ENCODE data around the gene EIPR1.
"Not testable (repeated sequence)": the region's sequence is repeated elsewhere in the genome, so short reads cannot be mapped to it uniquely, and the experiment has no call there.

The EIPR1 gene

DNA sequence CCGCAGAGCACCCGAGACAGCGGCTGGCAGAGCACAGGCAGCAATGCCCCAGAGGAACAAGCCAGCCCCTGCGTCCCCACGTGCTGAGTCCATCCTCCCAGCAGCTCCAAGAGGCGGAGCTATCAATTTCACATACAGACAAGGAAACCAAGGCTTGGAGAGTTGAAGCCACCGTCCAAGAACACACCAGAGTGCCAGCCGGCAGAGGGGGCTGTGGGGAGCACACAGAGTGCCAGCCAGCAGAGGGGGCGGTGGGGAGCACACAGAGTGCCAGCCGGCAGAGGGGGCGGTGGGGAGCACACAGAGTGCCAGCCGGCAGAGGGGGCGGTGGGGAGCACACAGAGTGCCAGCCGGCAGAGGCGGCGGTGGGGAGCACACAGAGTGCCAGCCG lies 91.0 kb downstream of the EIPR1 start:
- DNase-seq (ENCODE audit: low read depth): not testable (repeated sequence)

DNA sequence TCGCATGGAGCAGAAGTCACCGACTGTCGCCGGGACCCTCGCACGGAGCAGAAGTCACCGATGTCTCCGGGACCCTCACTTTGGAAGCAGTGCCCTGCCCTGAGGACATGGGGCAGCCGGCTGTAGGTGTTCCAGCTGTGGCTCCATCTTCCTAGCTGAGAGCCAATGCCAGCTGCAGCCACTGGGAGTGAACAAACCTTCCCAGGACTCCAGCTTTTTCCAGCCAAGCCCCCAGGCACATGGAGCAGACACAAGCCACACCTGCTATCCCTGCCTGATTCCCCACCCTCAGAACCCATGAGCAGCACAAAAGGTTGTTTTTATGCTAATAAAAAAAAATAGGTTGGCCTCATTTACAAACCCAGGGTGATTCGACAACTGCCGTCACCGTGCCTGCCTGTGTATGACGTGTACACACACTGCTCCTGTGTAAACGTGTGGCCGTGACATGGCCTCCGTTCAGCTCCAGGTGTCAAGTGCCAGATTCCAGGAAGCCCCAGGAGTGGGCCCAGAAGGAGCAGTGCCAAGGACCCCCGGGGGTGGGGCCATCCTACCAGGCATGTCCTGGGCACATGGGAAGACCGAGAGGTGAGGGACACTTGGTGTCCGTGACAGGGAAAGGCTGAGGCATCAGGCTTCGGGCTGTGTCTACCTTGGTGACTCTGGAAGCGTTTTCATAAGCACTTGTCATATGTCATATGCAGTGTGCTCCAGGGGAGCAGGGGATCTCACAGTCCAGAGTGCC lies 91.5 kb downstream of the EIPR1 start:
- DNase-seq (ENCODE audit: low read depth): no peak

DNA sequence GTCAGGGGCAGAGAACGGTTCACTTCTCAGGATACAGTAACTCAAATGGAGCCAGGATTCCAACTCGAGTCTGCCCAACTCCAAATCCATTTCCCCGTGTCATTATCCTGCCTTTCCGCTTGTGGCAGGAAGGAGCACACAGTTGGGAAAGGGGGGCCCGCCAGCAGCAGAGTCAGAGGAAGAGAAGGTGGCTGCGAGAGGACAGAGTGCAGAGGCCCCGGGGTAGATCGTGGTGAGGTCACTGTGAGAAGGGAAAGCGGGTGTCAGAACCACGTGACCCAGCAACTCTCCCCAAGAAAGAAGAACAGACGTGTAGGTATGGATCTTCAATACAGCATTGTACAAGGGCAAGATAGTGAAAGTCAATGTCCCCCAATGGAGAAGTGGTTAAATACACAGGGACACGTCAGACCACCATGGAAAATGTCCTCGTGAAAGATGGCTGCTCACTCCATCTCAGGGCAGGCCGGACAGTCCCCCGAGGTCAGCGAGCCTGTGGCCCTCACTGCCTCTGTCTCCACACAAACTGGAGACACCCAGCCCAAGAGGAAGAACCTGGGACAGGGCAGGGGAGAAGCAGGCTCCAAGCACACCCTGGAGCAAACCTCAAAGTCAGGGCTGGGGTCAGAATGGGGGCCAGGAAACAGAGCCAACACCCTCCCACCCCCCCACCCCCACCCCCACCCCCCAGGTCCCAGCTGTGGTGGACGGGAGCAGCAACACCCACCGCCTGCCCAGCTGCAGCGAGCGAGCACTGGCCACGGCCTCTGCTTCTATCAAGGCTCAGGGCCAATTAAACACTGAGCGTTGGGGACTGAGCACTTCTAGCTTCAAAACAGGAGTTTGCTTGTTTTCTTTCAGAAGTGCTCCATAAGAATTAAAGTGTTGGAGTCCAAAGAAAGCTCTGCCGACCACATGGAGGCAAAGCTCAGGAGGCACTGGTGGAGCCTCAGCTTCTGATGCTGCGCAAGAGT lies 92.7 kb downstream of the EIPR1 start:
- DNase-seq (ENCODE audit: low read depth): no peak

DNA sequence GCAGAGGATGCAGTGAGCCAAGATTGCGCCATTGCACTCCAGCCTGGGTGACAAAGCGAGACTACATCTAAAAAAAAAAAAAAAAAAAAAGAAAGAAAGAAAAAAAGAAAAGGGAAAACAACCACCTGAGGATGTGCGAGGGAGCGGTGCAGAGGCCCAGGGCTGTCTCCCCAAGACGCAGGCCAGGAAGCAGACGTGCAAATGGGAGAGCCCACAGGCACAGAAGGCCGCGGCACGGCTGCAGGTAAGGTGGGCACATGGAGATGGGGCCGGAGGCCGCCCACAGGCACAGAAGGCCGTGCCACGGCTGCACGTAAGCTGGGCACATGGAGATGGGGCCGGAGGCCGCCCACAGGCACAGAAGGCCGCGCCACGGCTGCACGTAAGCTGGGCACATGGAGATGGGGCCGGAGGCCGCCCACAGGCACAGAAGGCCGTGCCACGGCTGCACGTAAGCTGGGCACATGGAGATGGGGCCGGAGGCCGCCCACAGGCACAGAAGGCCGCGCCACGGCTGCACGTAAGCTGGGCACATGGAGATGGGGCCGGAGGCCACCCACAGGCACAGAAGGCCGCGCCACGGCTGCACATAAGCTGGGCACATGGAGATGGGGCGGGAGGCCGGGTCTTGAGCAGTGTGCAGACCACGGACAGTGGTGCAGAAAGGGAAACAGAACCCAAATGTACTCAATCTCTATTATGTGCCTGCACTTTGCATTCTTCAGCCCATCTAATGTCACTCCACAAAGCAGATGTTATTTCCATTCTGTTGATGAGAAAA lies 93.6 kb downstream of the EIPR1 start:
- DNase-seq (ENCODE audit: low read depth): not testable (repeated sequence)

DNA sequence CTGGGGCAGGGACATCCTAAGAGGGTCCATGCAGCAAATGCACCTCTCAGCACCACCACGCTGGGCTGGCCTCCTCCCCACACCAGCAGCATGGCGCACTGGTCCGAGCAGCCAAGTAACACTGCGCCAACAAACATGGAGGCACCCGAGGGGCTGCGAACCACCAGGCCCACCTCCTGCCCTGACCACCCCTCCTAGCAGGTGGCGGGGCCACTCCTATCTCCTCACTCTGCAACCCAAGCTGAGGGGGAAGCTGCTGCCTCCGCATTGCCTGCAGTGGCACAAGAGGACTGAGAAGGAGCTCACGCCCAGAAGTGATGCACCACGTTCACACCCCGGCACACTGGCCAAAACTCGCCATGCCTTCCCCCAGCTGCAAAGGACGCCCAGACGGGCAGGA lies 94.4 kb downstream of the EIPR1 start:
- DNase-seq (ENCODE audit: low read depth): no peak

DNA sequence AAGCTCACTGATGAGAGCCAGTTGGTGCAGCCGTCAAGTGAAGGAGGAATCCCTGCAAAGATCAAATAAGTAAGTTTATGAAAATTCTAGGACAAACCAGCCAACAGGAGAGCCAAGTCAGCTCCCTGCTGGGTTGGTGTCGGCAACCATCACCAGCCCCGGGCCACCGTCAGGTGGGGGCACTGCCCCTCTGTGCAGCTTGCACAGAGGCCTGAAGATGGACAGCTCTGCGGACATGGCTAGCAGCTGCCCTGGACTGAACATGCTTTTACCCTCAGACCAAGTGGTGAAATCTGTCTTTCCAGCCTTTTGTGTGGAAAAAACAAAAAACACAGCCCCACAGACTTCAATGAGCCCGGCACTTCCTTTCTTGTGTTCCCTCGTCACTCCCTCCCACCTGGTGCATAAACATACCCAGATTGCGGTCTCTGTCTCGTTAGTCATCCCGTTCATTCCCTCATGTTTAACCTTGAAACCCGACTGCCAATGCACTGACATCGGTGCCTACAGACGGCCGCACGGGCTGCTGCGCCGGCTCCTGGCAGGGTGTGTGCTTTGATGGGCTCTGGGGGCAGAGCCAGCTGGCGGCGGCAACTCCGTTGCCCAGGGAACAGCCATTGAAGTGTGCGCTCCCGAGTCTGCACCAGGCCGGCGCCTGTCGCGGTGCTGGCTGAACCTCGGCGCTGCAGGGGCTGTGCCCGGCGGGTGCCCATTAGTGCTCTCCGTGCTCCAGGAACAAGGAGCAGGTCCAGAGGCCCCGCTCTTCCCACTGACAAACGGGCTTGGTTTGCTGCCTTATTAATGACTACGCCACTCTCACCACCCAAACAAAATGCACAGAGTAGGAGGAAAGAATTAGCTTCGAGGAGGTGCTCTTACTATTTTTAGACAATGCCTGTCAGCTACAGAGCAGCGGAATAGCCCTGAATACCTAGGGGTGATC lies 95.3 kb downstream of the EIPR1 start:
- DNase-seq (ENCODE audit: low read depth): peak; percentile 5

DNA sequence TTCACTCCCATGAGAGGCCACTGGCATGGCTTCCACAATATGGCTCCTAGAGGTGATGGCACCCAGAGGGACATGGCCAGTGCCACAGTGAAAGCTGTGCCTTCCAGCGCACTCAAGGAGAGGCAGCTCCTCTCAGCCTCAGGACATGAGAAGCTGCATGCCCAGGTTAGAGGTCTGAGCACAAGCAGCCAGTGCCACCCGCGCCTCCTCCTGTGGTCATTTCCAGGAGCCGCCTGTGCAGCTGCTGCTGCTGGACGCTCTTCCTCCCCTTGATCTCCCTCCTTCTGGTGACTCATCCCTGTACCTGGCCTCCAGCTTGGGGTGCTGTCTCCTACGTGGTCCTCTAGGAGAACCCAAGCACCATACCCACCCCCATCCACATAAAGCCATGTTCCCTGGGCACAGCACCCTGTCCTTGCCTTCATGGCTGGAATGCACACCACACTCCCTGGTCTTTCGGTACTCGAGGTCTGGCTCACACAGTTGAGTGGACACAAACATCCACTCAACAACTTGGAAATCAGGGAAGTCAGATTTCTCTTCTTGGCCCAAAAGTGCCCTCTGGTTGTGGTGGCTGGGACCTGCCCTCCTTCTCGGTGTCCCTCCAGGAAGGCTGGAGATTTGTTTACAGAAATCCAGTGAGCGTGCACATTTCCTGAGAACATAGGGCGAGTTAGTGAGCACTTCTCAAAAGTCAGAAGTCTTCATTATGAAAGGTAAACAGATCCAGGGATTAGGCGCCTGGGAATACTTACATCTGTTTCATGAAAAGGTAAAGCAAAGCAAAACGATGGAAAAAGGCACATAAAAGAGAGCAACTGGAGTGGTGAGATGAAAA lies 96.7 kb downstream of the EIPR1 start:
- DNase-seq (ENCODE audit: low read depth): no peak

DNA sequence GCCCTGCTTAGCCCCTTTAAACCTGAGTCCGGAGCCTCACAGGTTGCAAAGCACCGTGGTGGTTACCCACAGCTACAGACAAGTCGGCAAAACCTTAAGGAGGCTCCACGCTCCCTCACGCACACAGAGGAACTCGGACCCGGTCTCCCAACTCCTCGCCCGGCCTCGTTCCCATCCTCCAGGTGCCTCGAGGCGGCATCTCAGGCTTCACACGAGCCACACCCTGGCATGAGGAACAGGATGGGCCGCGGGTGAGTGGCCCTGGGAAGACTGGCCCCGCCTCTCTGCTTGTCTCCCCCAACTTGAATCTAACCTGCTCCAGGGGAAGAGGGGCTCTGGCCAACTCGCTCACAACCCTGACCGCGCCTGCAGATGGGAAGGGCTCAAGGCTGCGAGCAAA lies 97.4 kb downstream of the EIPR1 start:
- no peak for DNase-seq (ENCODE audit: low read depth)

DNA sequence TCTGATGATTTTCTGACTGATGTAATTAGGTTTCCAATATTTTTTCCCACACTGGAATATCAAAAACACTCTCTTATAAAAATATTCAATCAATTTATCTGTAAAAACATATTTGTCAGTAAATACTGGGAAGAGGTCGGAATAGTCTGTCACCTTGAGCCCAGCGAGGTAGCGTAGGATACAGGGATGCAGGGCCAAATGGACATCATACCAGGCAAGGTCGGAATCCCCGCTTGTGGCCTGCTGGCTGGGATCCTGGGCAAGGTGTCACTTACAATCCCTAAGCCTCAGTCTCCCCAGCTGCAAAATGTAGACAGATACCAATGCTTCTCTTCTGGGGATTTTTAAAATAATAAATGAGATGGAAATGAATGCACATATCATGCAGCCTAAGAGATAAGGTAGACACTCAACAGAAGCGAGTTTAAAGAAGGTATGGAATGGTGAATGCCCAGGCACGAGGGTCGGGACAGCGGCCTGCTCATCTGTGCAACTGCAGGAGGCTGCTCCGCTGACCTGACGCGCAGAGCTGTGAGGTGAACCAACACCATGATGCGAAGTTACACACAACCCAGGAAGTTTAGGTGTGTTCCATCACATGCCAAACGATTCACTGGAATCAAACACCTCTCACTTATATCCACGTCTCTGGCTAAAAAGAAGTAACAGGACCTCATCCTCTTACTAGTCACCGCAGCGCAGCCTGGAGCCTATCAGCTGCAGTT lies 98.2 kb downstream of the EIPR1 start:
- DNase-seq (ENCODE audit: low read depth): no peak

DNA sequence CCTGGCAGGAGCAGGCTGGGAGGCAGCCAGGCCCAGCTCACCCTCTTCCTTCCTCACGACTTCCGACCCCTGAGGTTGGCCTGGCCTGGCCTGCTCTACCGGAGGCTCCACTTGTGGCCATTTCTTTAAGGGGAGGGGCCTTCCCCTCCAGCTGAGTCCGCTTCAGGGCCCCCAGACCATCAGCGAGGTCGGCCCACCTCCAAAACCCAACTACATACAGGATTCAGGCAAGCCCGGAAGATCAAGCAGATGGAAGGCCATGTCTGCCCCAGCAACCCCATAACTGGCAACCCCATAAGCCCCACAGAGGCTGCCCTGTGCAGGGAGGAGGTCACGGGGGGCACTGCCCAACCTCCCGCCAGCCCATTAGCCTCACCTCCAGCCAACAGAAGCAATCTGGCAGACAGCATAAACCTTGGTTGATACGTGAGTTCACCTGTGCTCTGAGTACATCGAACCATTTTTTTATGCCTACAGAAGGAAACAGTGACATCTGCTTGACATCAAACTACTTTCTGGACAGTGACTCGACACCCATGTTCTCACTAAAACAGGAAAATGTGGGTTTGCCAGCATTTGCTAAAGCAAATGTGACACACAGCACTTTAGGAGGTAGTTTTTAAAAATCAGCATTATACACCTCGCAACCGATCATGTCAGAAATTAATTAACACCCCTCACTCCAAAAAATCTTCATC lies 98.9 kb downstream of the EIPR1 start:
- no peak for DNase-seq (ENCODE audit: low read depth)

DNA sequence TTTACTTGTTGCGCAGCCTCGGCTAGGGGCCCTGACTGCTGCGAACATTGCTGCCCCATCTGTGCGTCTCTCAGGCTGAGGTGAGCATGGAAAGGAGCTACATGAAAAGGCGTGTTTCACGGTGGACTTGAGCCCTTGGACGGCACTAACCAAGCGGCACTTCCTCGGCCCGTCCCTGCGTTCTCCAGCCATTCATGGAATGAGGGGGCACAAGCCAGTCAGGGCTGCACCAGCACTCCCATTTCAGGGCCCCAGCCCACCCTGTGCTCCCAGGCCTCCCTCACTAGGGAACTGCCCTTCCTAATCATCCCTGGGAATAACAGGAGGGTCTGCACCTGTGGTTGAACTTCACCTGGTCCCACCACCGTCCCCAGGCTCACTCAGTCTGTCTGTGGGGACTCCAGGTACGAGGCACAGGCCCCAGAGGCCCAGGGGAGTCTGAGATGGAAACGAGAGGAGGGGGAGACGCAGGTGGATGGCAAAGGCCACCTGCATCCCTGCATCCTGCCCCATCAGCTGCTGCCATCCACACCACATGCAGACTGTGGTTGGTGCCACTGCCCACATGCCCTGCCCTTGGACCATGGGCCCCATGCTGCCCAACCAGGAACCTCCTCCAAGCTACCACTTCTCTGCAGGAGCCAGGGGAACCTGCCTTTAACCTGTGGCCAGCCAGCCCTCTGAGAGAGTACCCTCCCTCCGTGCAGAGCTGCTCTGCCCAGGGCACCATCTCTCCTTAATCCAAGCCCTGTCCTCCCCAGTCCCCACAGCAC lies 99.7 kb downstream of the EIPR1 start:
- DNase-seq (ENCODE audit: low read depth): no peak

DNA sequence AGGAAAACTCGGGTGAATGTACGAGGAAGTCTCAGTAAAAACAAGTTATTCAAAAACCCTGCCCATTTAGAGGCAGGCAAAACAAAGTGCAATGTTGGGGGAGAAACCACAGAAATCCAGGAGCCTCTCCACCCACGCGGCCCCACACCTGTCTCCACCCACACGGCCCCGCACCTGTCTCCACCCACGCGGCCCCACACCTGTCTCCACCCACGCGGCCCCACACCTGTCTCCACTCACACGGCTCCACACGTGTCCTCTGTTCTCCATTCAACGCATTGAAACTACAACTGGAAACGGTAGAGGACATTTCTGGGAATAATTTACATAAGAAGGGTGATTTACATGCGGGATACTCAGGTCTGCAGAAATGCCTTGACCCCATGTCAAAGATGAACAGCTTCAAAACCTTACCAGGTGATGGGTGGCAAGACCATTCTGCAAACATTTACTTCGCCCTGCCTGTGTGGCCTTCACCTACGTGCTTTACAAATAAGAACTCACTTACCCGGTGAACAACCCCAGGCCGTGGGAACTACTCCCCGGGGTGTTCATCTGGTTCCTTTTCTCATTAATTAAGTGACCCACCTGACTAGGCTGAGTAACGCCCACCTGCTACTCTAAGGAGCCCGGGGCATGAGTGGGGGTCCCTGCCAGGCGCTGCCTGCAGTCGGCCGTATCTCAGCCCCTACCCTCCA lies 100.4 kb downstream of the EIPR1 start:
- no peak for DNase-seq (ENCODE audit: low read depth)

DNA sequence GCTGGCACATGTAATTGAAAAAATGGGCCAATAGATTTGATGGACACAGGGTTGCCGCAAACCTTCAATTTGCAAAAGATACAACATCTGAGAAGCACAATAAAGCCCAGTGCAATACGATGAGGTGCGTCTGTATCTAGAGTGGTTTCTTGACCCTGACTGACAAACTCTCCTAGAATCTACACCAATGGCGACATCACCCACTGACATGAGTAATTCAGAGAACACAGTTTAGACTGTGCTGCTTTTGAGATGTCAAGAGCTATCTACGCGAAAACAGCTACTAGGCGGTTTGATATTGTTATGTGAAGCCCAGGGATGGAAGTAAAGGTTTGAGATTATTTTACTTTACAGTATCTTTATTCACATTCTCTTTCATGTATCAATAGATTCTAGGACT lies 104.9 kb downstream of the EIPR1 start:
- DNase-seq (ENCODE audit: low read depth): no peak

DNA sequence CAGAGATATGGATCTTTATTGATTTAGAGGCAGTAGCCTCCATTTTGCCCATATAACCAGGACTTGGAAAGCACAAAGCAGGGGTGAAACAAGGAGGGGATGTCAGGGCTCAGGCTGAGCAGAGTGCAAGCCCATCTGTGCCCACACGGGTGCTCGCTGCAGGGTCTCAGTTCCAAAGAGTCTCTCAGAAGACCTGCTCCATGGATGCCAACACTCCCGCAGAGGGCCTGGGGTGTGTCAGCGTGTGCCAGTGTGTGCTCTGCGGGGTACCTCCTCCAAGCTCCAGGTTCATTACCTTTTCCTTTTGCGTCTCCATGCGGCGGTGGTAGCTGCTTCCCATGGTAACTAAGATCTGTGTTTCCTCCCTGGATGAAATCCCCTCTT lies 107.5 kb downstream of the EIPR1 start:
- DNase-seq (ENCODE audit: low read depth): no peak

DNA sequence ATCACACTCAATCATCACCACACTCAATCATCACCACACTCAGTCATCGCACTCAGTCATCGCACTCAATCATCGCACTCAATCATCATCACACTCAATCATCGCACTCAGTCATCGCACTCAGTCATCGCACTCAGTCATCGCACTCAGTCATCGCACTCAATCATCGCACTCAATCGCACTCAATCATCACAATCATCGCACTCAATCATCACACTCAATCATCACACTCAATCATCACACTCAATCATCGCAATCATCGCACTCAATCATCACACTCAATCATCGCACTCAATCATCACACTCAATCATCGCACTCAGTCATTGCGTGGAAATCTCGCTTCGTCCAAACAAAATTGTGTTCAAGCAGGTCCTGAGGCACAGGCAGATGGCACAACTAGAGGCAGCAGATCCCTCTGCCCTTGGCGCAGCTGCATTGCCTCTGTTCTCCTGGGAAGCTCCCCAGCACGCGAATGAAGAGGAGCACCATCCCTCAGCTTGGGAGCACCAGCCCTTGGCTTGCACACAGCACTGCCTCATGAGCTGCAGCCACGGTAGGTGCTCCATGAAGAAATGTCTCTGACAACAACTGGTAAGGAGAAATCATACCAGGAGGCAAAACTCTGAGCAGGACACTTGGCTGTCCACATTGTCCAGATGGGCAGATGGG lies 108.1 kb downstream of the EIPR1 start:
- DNase-seq (ENCODE audit: low read depth): no peak

DNA sequence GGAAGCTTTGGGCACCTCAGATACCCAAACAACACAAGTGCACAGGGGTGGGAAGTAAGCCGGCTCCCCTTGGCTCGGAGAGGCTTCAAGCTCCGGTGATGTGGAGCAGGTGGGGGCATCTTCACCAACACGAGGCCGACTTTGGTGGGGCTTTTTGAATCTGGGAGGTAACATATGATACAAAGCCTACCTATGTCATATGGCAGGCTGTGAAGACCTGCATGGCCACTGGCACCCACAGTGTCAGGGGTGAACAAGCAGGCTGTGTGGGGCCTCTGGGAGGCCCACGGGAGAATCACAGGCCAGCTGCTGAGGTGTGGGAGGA lies 109.0 kb downstream of the EIPR1 start:
- DNase-seq (ENCODE audit: low read depth): no peak
